Calu3 (cell line): ENCODE results near the gene ABCB6. TPM values are rescaled to one million over a fixed set of nuclear protein-coding genes. Genes with fewer than 3 reads are reported as not detected.

Source experiments
- BruUV-seq: library from RNA; stranded (reverse); fragments of 400-500 nt; replicated peaks from 2 replicates; lab custom pipeline; 2021; lab: Mats Ljungman, UMichigan
- CTCF ChIA-PET: fragments of 300-600 bp; sonication (Branson Sonifier 250); formaldehyde crosslinking; loops from one replicate; lab custom pipeline; 2022; ENCODE audit warnings: antibody characterized with exemption; lab: Charles Lee
- DNase-seq: peaks from one replicate; pipeline ENCODE4 v3.0.0; 2022
- H3K27ac Mint-ChIP-seq: one replicate; pipeline ENCODE4 v1.8.0; 2022; ENCODE audit warnings: mixed read lengths; ENCODE audit not compliant: unreplicated experiment
- H3K27me3 Mint-ChIP-seq: one replicate; pipeline ENCODE4 v1.8.0; 2022; ENCODE audit warnings: mixed read lengths; ENCODE audit not compliant: unreplicated experiment
- H3K36me3 Mint-ChIP-seq: one replicate; pipeline ENCODE4 v1.8.0; 2022; ENCODE audit warnings: mild to moderate bottlenecking, moderate library complexity, mixed read lengths; ENCODE audit not compliant: insufficient read depth, unreplicated experiment
- H3K4me1 Mint-ChIP-seq: one replicate; pipeline ENCODE4 v1.8.0; 2022; ENCODE audit warnings: mild to moderate bottlenecking, low read depth, mixed read lengths; ENCODE audit not compliant: unreplicated experiment
- H3K4me3 Mint-ChIP-seq: one replicate; pipeline ENCODE4 v1.8.0; 2022; ENCODE audit warnings: mild to moderate bottlenecking, low read depth, moderate library complexity, mixed read lengths; ENCODE audit not compliant: unreplicated experiment
- H3K9me3 Mint-ChIP-seq: one replicate; pipeline ENCODE4 v1.8.0; 2022; ENCODE audit warnings: low read depth, mixed read lengths; ENCODE audit not compliant: unreplicated experiment
- intact Hi-C: fragments of 100-400 bp; cut with micrococcal nuclease; formaldehyde crosslinking; loops from one replicate; pipeline ENCODE4 v1.10.0; 2022; ENCODE audit not compliant: unreplicated experiment
- total RNA-seq: library from RNA; stranded (reverse); gene quantifications from 2 replicates; pipeline ENCODE4 v1.2.3, GENCODE V29; 2022
- TF ChIP-seq, protein P1 (sequence below): fragments of 200-600 bp; IDR thresholded peaks from one replicate; pipeline ENCODE4 v1.8.0; 2022; ENCODE audit warnings: antibody characterized with exemption; ENCODE audit not compliant: unreplicated experiment

The ABCB6 gene
- total RNA-seq, 1 experiment from 2014 or later = 12.1 TPM

DNA sequence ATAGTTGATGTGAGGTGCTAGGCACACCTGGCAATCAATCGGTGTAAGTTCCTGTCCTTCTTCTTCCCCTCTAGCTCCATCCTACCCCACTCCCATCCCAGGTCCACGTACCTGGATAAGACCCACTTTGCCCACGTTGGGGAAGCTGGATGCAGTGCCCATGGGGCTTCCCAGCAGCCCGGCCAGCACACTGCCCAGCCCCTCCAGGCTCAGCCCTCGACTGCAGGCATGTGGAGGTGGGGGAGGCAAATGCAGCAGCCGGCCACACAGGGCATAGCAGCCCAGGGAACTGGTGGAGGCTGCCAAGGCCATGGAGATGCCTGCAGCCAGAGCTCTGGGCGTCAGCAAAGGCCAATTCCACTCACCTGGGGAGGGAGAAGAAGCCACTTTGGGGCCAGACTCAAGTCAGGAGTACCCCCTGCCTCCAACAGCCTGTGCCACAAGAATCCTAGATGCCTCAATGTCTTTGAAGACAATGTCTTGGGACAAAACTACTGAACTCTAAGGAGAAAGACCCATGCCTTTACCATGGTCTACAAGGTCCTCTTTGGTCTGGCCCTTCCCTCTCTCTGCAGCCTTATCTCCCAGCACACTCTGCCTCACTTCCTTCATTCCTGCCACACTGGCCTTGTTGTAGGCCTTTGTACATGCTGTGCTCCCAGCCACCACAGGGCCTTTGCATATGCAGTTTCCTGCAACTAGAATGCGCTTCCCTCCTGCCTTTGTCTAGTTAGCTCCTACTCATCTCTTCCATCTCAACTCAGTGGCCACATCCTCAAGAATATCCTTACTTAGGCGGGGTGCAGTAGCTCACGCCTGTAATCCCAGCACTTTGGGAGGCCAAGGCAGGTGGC is 53.5 kb downstream of the ABCB6 start:
- Mint-ChIP-seq H3K27me3 (no peaks in the 10 kb centered on the region), H3K4me1 (peaks cover 10% of the 10 kb centered on the region), H3K27ac (no peak overlapping the region), H3K9me3 (no peaks in the 10 kb centered on the region), H3K4me3 (no peak overlapping the region), H3K36me3 (peaks cover 6% of the 10 kb centered on the region)
- intact Hi-C loops = loop anchor here (10.0 kb wide), 1 partner anchor 50 kb away; the partner anchor contains the start of gene ABCB6
- BruUV-seq = no TSS peak
- DNase-seq = no peak
- CTCF ChIA-PET = no interaction called here
- TF ChIP-seq, protein P1, sequence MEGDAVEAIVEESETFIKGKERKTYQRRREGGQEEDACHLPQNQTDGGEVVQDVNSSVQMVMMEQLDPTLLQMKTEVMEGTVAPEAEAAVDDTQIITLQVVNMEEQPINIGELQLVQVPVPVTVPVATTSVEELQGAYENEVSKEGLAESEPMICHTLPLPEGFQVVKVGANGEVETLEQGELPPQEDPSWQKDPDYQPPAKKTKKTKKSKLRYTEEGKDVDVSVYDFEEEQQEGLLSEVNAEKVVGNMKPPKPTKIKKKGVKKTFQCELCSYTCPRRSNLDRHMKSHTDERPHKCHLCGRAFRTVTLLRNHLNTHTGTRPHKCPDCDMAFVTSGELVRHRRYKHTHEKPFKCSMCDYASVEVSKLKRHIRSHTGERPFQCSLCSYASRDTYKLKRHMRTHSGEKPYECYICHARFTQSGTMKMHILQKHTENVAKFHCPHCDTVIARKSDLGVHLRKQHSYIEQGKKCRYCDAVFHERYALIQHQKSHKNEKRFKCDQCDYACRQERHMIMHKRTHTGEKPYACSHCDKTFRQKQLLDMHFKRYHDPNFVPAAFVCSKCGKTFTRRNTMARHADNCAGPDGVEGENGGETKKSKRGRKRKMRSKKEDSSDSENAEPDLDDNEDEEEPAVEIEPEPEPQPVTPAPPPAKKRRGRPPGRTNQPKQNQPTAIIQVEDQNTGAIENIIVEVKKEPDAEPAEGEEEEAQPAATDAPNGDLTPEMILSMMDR = no peak

DNA sequence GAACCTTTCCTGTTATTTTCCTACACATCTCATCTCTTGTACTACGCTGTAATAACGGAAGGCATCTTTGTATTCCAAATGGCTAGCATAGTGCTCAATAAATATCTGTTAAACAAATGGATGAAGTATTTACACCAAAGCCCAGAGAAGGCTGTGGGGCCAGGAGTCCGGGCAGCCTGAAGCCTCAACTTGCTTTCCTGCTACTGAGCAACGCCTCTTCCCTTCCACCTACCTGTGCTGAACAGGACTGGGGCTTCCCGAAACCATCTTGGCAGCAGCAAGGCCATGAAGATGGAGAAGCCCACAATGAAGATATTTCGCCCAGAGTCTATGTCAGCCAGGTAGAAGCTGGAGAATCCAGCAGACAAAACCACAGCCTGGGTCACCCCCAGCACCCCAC is 55.6 kb downstream of the ABCB6 start:
- Mint-ChIP-seq H3K27me3 (no peaks in the 10 kb centered on the region), H3K9me3 (no peaks in the 10 kb centered on the region), H3K36me3 (peaks cover 12% of the 10 kb centered on the region), H3K4me1 (peaks cover 10% of the 10 kb centered on the region), H3K27ac (no peak overlapping the region), H3K4me3 (no peak overlapping the region)
- TF ChIP-seq, protein P1 = no peak
- intact Hi-C loops = loop anchor here (10.0 kb wide), 1 partner anchor 52 kb away; the partner anchor contains the start of gene ABCB6
- no TSS peak for BruUV-seq
- CTCF ChIA-PET = no interaction called here
- no peak for DNase-seq

DNA sequence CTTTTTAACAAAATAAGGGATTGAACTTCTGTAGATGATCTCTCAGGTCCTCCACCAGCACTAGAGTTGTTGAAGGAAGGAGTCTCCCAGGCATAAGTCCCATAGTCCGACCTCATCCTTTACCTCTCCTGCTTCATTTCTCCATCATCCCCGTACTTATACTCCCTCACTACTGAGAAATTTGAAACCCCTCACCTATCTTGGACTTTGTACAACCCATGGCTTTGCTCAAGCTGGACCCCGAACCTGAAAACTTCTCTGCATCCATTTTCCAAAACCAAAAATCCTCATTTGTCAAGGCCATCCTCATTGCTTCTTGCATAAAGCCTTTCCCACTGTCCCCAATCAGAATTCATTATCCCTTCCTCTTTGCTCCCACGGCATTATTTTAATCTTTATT is 57.7 kb downstream of the ABCB6 start:
- TSS peak; percentile 48 for BruUV-seq
- CTCF ChIA-PET = no interaction called here
- Mint-ChIP-seq H3K27ac (peak overlapping the region; percentile 80), H3K9me3 (no peaks in the 10 kb centered on the region), H3K4me3 (peak overlapping the region; percentile 83), H3K4me1 (peaks cover 10% of the 10 kb centered on the region), H3K36me3 (peaks cover 12% of the 10 kb centered on the region), H3K27me3 (no peaks in the 10 kb centered on the region)
- TF ChIP-seq, protein P1 = no peak
- intact Hi-C loops = loop anchor here (2.0 to 10.0 kb wide), 2 partner anchors 54 to 192 kb away; partner anchors contain the start of gene ABCB6
- no peak for DNase-seq

DNA sequence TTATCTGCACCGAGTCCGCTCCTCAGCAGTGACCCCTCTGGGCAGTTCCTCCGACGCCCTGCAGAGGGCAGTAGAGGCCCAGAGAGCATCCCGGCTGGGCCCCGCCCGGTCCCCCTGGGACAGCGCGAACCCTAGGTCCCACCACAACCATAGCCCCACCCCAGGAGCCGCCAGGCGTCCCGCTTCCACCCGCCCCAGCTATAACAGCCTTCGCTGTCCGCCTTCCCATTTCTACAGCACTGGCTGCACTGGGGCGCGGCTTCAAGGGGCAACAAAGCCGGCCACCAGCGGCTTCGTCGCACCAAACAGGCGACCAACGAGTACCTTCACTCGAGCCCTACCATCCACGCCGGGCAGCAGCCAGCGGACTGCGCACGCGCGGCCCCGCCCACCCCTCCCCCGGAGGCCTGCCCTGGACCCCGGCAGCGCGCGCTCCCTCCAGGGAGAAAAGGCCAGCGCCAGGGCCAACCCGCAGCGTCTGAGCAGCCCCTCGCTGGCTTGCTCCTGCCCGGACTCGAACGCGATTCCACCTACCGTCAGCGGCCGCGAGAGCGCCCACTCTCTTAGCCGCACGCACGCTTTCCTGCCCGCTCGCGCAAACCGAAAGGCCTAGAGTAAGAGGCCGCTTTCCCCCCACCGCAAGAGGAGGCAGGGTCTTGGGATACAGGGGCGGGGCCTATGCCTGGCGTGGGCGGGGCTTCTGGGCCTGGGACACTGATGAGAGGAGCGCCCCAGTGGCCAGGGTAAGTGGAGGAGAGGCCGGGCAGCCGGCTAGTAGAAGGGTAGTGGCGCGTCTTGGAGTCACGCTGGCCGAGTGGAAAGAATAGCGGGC is 58.4 kb downstream of the ABCB6 start, which contains the start of gene NHEJ1:
NHEJ1 (minus strand) TSS at position 630 of the 832 bp plus-strand sequence. CDS start 2,453 bp downstream, outside the sequence.
- no TSS peak for BruUV-seq
- Mint-ChIP-seq H3K4me1 (peaks cover 10% of the 10 kb centered on the region), H3K27ac (peak within 1 kb of the TSS; percentile 80), H3K36me3 (peaks cover 12% of the 10 kb centered on the region), H3K27me3 (no peaks in the 10 kb centered on the region), H3K4me3 (peak within 1 kb of the TSS; percentile 83), H3K9me3 (no peaks in the 10 kb centered on the region)
- TF ChIP-seq, protein P1 = peak; percentile 98
- DNase-seq = peak; percentile 97
- intact Hi-C loops = loop anchor here (1.0 to 10.0 kb wide), 3 partner anchors 54 to 192 kb away; partner anchors contain the start of gene ABCB6
- CTCF ChIA-PET = no interaction called here
